Activated CD4-positive, alpha-beta T cell treated with anti-CD3 and anti-CD28 coated beads, Interleukin-2, amount 50 U/mL, for 24 hours (primary cell): ENCODE results near the gene ETFDH.
"Not testable (repeated sequence)": the region's sequence is repeated elsewhere in the genome, so short reads cannot be mapped to it uniquely, and the experiment has no call there.

Experiments
- DNase-seq, 2 donors: peaks; one replicate each; pipeline ENCODE4 v3.0.0-alpha.2; 2020; ENCODE audit warnings: low read depth in 1 of 2, low spot score in 1 of 2

Gene ETFDH

DNA sequence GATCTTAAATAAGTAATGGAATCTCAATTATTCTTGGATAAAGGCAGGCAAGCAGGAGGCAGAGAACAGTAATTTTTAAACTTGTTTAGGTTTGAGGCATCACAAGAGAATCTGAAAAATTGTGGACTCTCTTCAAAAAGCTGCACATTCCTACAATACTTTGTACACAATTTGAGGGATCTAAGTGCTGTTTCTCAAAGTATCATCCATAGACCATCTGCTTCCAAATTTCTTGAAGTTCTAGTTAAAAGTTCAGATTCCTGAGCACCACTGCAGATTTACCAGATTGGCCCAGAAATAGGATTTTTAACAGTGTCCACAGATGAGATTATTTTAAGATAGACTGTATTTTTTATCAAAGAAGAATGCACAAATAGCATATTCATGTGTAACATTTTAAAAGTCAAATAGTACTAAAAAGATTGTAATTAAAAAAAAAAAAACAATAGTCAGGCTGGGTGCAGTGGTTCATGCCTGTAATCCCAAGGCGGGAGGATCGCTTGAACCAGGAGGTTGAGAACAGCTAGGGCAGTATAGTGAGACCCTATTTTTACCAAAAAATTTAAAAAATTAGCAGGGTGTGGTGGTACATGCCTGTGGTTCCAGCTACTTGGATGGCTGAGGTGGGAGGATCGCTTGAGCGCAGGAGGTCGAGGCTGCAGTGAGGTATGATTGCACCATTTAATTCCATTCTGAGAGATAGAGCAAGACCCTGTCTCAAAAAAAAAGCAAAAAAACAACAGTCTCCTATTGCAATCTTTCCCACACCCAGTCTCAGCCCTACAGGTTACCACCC is 82.5 kb downstream of the ETFDH start:
- DNase-seq = no peak

DNA sequence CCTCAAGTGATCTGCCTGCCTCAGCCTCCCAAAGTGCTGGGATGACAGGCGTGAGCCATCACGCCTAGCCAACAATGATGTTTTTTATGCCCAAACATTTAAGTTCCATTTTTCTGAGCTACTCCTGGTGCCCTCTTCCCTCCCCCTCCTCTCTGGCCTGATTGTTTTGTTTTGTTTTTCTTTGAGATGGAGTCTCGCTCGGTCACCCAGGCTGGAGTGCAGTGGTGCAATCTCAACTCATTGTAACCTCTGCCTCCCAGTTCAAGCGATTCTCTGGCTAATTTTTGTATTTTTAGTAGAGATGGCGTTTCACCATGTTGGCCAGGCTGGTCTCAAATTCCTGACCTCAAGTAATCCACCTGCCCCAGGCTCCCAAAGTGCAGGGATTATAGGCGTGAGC is 83.7 kb downstream of the ETFDH start:
- DNase-seq = not testable (repeated sequence)

DNA sequence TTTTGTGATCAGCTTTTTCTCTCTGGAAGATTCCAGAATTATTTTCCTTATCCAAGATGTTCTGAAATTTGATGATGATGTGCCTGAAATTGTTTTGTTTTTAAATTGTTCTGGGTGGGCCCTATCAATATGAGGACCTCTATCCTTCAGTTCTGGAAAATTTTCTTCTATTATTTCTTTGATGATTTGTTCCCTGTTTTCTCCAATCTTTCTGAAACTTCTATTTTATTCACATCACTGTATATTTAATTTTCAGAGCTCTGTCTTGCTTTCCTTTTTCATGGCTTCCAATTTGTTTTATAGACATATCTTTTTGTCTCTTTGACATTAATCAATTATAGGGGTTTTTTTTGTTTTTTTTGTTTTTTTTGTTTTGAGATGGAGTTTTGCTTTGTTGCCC is 84.5 kb downstream of the ETFDH start:
- DNase-seq = no peak

DNA sequence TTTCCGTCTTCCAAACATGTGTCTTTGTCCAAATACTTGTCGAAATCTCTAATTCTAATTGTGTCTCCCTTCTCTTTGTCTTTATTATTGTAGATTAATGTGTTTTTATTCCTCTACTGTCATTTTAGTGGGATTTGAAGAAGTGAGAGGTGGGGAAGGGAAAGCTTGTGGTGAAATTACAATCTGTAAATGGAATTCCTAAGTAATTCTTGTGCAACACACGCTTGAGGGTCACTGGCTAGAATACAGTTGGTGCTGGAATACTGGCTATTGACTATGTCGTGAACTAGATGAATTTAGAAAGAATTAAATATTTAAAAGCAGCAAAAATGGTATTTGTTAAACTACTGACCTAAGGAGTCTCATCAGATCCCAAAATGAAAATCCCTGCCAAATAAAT is 86.0 kb downstream of the ETFDH start:
- DNase-seq = no peak

DNA sequence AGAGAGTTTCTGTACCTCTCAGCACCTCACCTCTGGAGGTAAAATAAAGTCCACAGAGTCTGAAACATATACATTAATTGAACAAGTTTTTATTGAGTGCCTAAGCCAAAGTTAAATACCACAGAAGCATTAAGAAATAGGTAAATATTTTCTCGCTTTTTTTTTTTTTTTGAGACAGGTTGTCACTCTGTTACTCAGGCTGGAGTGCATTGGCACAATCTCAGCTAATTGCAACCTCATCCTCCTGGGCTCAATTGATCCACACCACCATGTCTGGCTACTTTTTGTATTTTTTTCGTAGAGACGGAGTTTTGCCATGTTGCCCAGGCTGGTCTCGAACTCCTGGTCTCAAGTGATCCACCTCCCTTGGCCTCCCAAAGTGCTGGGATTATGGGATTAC is 86.6 kb downstream of the ETFDH start:
- DNase-seq = no peak
